GM21526 (cell line): ENCODE measurements around the gene KMT2E.
"Not testable (repeated sequence)": the region's sequence is repeated elsewhere in the genome, so short reads cannot be mapped to it uniquely, and the experiment has no call there.

Experiments
- ATAC-seq: cut with Tn5 transposase; IDR thresholded peaks from one replicate; pipeline ENCODE4 v1.9.1; 2021; ENCODE audit warnings: moderate library complexity; ENCODE audit not compliant: unreplicated experiment, low FRiP score

KMT2E gene

GRCh38 chr7:104982308-104983075, 31.5 kb upstream of the KMT2E start:
- ATAC-seq: no peak

GRCh38 chr7:104983076-104983577, 30.9 kb upstream of the KMT2E start:
- no peak for ATAC-seq

GRCh38 chr7:104983578-104984539, 30.1 kb upstream of the KMT2E start:
- ATAC-seq: peak; percentile 88

GRCh38 chr7:104984585-104985258, 29.3 kb upstream of the KMT2E start:
- ATAC-seq: no peak

DNA sequence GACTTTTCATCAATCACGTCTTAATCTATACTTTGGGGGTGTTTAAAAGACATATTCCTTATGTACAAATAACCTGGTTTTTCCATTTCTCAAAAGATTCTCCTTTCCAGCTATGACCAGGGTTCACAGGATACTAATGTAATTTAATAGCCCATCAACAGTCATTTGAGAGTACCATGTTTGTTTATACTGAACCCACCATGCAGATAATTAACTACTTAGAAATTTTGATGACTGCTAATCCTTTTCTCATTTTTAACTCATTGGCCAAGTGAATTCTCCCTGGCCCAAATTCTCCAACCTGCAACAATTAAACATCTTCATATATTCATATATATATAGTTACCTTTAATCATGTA, 28.8 kb upstream of the KMT2E start:
- no peak for ATAC-seq

DNA sequence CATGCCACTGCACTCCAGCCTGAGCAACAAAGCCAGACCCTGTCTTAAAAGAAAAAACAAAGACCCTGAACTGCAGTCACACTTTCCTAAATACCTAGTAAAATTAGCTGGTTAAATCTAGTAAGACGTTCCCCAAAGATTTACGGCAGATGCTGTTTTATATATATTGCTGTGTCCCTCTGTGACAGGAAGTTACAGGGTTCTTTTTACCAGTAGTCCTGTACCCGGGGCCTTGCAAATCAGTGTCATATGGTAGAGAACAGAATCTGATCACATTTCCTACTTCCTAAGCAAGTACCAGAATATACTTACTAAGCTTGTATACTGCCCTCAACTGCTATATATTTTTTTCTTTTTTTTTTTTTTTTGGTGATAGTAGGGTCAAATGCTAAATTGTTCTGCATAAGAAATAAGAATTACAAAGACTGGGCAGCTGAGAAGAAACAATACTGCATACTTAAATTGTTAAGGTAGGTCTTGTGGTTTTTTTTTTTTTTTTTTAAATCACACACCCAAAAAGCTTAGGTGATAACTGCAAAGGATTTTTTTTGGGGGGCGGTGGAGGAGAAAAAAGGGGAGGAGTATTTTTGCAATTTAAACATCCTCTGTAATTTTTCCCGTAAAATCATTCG, 27.3 kb upstream of the KMT2E start:
- no peak for ATAC-seq

DNA sequence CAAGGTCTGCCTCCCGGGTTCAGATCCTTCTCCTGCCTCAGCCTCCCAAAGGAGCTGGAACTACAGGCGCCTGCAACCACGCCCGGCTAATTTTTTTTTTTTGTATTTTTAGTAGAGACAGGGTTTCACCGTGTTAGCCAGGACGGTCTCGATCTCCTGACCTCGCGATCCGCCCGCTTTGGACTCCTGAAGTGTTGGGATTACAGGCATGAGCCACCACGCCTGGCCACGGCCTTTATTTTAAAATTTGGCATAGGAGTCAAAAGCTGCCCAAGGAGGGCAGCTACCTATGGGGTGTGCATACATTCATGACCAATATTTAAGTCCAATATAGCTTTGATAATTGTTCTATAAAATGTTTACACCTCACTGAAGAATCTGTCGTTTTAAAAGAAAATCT, 26.6 kb upstream of the KMT2E start:
- ATAC-seq: not testable (repeated sequence)

DNA sequence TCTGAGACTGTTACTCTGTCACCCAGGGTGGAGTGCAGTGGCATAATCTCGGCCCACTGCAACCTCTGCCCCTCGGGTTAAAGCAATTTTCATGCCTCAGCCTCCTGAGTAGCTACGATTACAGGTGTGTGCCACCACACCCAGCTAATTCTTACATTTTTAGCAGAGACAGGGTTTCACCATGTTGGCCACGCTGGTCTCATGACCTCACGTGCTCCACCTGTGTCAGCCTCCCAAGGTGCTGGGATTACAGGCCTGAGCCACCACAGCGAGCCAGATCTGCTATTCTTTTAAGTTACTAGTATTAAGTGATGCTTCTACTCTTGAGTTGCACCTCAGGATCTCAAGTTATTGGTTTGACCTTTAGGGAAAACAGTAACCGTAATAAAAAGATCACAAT, 23.0 kb upstream of the KMT2E start:
- ATAC-seq: no peak

GRCh38 chr7:104992306-104992705, 21.7 kb upstream of the KMT2E start:
- no peak for ATAC-seq

DNA sequence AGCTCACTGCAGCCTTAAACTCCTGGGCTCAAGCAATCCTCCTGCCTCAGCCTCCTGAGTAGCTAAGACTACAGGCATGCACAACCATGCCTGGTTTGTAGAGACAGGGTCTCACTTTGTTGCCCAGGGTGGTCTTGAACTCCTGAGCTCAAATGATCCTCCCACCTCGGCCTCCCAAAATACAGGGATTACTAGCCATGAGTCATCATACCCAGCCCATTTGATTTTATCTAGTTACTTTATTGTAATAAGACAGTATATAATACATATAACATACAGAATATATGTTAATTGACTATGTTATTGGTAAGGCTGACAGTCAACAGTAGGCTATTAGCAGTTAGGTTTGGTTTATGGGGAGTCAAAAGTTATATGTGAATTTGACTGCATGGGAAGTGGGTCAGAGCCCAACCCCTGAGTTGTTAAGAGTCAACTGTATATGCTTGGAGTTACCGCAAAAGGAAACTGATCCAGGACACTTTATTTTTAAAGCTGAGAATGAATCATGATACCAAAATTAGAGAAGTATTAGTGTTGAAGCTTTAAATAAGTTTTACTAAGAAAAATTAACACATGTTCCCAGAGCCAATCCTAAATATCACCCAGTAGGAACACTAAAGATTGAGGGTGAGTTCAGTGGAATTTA, 20.7 kb upstream of the KMT2E start:
- no peak for ATAC-seq

DNA sequence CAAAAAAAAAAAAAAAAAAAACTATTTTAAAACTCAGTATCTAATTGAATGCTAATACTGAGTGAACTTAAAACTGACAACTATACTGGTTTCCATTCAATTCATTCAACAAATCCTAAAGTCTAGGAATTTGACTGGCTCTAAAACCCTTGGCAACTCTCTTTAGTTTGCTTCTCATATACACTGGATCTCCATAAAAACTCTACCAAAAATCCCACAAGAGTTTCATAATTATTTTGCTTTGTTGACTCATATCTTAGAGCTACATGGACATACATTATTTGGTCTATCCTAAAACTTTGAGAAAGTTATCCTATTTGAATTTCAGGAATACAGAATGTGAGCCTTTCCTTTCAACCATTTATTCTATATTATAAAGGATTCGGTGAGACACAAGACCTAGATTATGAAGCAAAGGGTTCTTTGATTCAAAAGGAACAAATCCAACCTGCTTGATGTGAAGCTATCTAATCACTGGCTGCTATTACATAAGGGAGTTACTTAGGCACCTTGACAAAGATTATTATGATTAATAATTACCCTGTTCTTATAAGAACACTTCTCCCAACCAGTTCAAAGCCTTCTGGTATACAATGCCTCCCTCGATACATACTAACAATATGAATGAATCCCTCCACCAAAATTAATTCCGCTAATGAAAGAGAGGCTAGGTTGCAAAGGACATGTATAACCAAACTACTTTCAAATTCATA, 15.8 kb upstream of the KMT2E start:
- no peak for ATAC-seq

DNA sequence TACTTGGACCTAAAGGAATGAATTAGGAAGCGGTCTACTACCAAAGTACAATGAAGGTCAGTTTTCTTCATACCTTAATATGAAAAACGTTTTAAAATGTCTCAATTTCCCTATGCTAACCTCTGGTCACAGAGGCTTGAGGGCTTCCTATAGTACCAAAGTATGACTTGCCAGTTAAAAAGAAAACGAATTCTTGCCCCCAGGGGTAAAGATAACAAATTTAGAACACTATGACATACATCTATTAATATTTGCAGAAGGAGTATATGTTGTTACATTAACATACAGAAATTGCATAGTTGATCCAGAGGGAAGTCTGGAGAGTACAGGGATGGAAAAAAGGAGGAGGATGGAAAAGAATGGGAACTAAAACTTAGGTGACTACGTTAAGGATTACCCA, 13.8 kb upstream of the KMT2E start:
- no peak for ATAC-seq

DNA sequence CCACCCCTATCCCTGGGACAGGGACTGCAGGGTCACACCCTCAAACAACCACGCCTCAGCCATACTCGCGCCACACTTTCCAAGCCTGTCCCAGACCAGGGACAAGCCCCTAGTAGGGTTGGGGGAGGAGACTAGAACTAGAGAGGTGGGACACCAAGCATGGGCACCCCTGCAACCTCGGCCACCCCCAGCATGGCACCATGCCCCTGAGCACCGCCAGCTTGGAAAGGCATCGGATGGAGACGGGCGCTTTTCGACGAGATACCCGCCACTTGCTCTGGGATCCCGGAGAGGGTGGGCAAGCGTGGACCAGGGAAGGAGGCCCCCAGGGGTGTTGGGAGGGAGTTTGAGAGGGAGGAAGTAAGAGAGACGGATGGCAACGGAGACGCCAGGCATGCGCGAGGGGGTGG, 13.1 kb upstream of the KMT2E start:
- no peak for ATAC-seq

- no peak for ATAC-seq
Measured at GRCh38 chr7:105001652-105002184, 12.3 kb upstream of the KMT2E start.

DNA sequence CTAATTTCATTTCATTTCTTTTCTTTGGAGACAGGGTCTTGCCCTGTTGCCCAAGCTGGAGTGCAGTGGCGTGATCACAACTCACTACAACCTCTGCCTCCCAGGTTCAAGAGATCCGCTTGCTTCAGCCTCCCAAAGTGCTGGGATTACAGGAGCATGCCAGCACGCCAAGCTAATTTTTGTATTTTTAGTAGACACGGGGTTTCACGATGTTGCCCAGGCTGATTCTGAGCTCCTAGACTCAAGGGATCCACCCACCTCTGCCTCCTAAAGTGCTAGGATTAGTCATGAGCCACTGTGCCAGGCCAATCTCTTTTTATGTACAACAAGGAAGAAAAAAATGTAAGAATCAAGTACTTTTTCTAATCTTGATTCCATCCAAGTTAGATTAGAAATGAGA, 10.7 kb upstream of the KMT2E start:
- no peak for ATAC-seq

DNA sequence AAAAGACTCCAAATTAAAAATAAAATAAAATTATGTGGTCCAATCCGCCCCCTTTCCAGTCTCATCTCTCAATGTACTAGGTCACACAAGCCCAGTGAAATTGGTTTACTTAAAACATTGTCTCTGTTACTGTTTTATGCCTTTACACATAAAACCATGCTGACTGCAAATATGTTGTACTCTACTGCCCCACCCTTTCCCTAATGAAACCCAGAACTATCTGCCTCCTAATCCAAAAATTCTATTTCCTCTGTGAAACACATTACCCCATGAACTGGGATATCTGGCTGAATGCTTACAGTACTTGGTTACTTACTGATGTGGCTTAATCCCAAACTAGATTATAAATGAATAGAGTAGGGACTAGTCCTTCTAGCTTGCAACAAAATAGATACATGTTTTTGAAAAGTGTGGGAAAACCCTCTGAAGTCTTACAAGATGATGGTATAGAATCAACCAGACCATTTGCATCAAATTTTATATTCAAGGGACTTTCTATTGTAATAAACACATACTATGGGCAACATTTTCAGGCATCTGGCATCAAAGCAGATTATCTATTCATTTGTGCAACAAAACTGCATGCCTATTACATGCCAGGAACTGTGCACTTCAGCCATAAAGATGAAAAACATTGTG, 10.0 kb upstream of the KMT2E start:
- ATAC-seq: no peak

GRCh38 chr7:105005006-105005405, 9.0 kb upstream of the KMT2E start:
- ATAC-seq: not testable (repeated sequence)

GRCh38 chr7:105005486-105005885, 8.5 kb upstream of the KMT2E start:
- not testable (repeated sequence) for ATAC-seq
